K562 (cell line): Measurements from ENCODE around the gene ORAI3. TPM values are rescaled to one million over a fixed set of nuclear protein-coding genes. Genes with fewer than 3 reads are reported as not detected.

Source experiments
- ADNP ChIP-seq: fragments of 200-800 bp; sonication (Bioruptor generic); IDR thresholded peaks from 2 replicates; pipeline ENCODE4 v1.6.1; 2016; ENCODE audit warnings: missing genetic modification characterization, missing compliant biosample characterization
- BHLHE40 ChIP-seq: IDR thresholded peaks from 2 replicates; pipeline ENCODE4 v1.6.1; 2011; ENCODE audit warnings: low read length, improper control_type of control experiment
- CREBBP ChIP-seq: IDR thresholded peaks from one replicate; pipeline ENCODE4 v1.6.1; 2012; ENCODE audit warnings: low read depth, mild to moderate bottlenecking, control low read depth, inconsistent platforms, low read length
- ELK1 ChIP-seq: sonication (generic); formaldehyde crosslinking; IDR thresholded peaks from 2 replicates; pipeline ENCODE4 v1.8.1; 2022; ENCODE audit warnings: missing genetic modification reagents
- MAFK ChIP-seq: IDR thresholded peaks from 2 replicates; pipeline ENCODE4 v1.6.1; 2011; ENCODE audit warnings: low read length, improper control_type of control experiment
- MITF ChIP-seq: IDR thresholded peaks from 2 replicates; pipeline ENCODE4 v1.6.1; 2014; ENCODE audit warnings: antibody characterized with exemption
- MLX ChIP-seq, 2 experiments: fragments of 450-650 bp in 1 of 2; sonication (generic) in 1 of 2; formaldehyde crosslinking; conservative IDR thresholded peaks; 2 replicates each; pipeline versions ENCODE4 v1.4.0 to v1.8.1; 2020 to 2022; ENCODE audit warnings: mild to moderate bottlenecking in 1 of 2, missing genetic modification reagents in 1 of 2
- MXD1 ChIP-seq: fragments of 250-450 bp; sonication (Bioruptor Pico); IDR thresholded peaks from 2 replicates; pipeline ENCODE4 v1.8.0; 2021; ENCODE audit warnings: borderline replicate concordance, mild to moderate bottlenecking, moderate library complexity; ENCODE audit not compliant: poor library complexity, severe bottlenecking
- NR2C2 ChIP-seq, 2 experiments: fragments of 200-800 bp in 1 of 2; sonication (Bioruptor generic) in 1 of 2; sonication (generic) in 1 of 2; formaldehyde crosslinking in 1 of 2; IDR thresholded peaks; 2 replicates each; pipeline versions ENCODE4 v1.6.1 to v1.8.0; 2016 to 2022; ENCODE audit warnings: mild to moderate bottlenecking in 1 of 2, missing compliant biosample characterization in 1 of 2, missing genetic modification characterization in 1 of 2, missing genetic modification reagents in 1 of 2
- PATZ1 ChIP-seq: fragments of 250-450 bp; sonication (Bioruptor Pico); IDR thresholded peaks from 2 replicates; pipeline ENCODE4 v1.5.0; 2020; ENCODE audit warnings: mild to moderate bottlenecking, borderline replicate concordance
- SIN3A ChIP-seq, 2 experiments: fragments of 150-350 bp in 1 of 2; IDR thresholded peaks; 2 replicates each; pipeline ENCODE4 v1.6.1; 2011 to 2016; ENCODE audit warnings: borderline replicate concordance in 2 of 2, low read depth in 2 of 2, low read length in 2 of 2, mild to moderate bottlenecking in 2 of 2, moderate library complexity in 2 of 2; ENCODE audit not compliant: control insufficient read depth in 1 of 2
- THAP12 ChIP-seq: fragments of 250-450 bp; sonication (Bioruptor Pico); IDR thresholded peaks from 2 replicates; pipeline ENCODE4 v1.9.0; 2021; ENCODE audit warnings: mild to moderate bottlenecking, inconsistent platforms
- ZFP30 ChIP-seq: fragments of 250-450 bp; sonication (Bioruptor Pico); IDR thresholded peaks from 2 replicates; pipeline ENCODE4 v1.8.0; 2022; ENCODE audit warnings: moderate library complexity, mild to moderate bottlenecking, inconsistent platforms, borderline replicate concordance
- ZFPM2 ChIP-seq: fragments of 250-450 bp; sonication (Bioruptor Pico); IDR thresholded peaks from 2 replicates; pipeline ENCODE4 v1.5.1; 2022; ENCODE audit warnings: mild to moderate bottlenecking
- ZKSCAN3 ChIP-seq: fragments of 250-450 bp; sonication (Bioruptor Pico); IDR thresholded peaks from 2 replicates; pipeline ENCODE4 v1.4.0; 2020
- ZNF174 ChIP-seq: fragments of 250-450 bp; sonication (Bioruptor Pico); IDR thresholded peaks from 2 replicates; pipeline ENCODE4 v1.4.0; 2020; ENCODE audit warnings: mild to moderate bottlenecking
- ZNF561 ChIP-seq: fragments of 450-650 bp; formaldehyde crosslinking; conservative IDR thresholded peaks from 2 replicates; pipeline ENCODE4 v1.4.0; 2020; ENCODE audit warnings: mild to moderate bottlenecking, moderate library complexity
- polyA plus RNA-seq, 8 experiments: library from polyadenylated mRNA; depleted of rRNA in 4 of 8; stranded (reverse) in 5 of 8; unstranded in 3 of 8; fragments of >200 nt; fragmentation: Nextera tagmentation in 2 of 8; fragmentation: Illumina TruSeq in 1 of 8; extraction: Ambion mirVana in 2 of 8; extraction: Trizol in 1 of 8; gene quantifications; 2 replicates each; pipeline versions ENCODE4 v1.2.1 to v1.2.3, GENCODE V29; 2011 to 2014; ENCODE audit warnings: inconsistent platforms in 1 of 8, missing spikeins in 1 of 8
- total RNA-seq, 7 experiments: library from RNA; depleted of rRNA in 6 of 7; stranded (reverse); fragments of >200 nt in 6 of 7; fragmentation: Illumina TruSeq in 2 of 7; extraction: Trizol in 2 of 7; gene quantifications; 2 replicates each; pipeline versions ENCODE4 v1.2.1 to v1.2.3, GENCODE V29; 2011 to 2021; ENCODE audit warnings: low replicate concordance in 1 of 7

Gene ORAI3
- total and polyA plus RNA-seq, 9 of the 15 experiments (the other 6 are each of a cell fraction or from before 2014, with no cell fraction given), result 4.9 to 23.3 (median 14.1) TPM

GRCh38 chr16:30956601-30957455 lies 8.0 kb downstream of the ORAI3 start (continued):
- TF ChIP-seq CREBBP, result no peak
- no peak for TF ChIP-seq ZFPM2 (CRISPR knock-in tag)
- no peak for TF ChIP-seq ZFP30 (CRISPR knock-in tag)
- no peak; the same call in 1 of the 2 replicates for TF ChIP-seq PATZ1
- TF ChIP-seq MXD1 (CRISPR knock-in tag), result no peak
- no peak for TF ChIP-seq THAP12 (CRISPR knock-in tag)
- no peak for TF ChIP-seq NR2C2 (CRISPR knock-in tag; IDR thresholded peaks at IDR 0.05)
- TF ChIP-seq NR2C2 (tag; IDR thresholded peaks at IDR 0.05), result no peak
- TF ChIP-seq MLX (CRISPR knock-in tag; conservative IDR thresholded peaks at IDR 0.05), result no peak
- TF ChIP-seq ZNF174 (CRISPR knock-in tag), result no peak
- TF ChIP-seq ELK1 (CRISPR knock-in tag), result no peak
- TF ChIP-seq MITF, result no peak
- no peak for TF ChIP-seq SIN3A (IDR thresholded peaks at IDR 0.05; ENCODE audit: borderline replicate concordance in 2 of 2, control insufficient read depth in 1 of 2, low read depth in 2 of 2, low read length in 2 of 2)
- no peak; the same call in 1 of the 2 replicates for TF ChIP-seq ZNF561 (CRISPR knock-in tag)
- peak; percentile 98 for TF ChIP-seq ADNP (tag)
- peak; percentile 25; the same call in 1 of the 2 replicates for TF ChIP-seq BHLHE40
- TF ChIP-seq ZKSCAN3 (CRISPR knock-in tag), result no peak
- TF ChIP-seq MAFK, result peak; percentile 18; the same call in 1 of the 2 replicates
